Breast epithelium (tissue), 4 donors: ENCODE results near the gene NPC2. TPM values are rescaled to one million over a fixed set of nuclear protein-coding genes. Genes with fewer than 3 reads are reported as not detected.

ENCODE experiments used
- DNase-seq, 2 donors: peaks; one replicate each; pipeline ENCODE4 v3.0.0-alpha.2; 2019; ENCODE audit warnings: low spot score in 2 of 2
- H3K27ac ChIP-seq, 2 donors: fragments of 200-600 bp; sonication (generic) in 1 of 2; one replicate each; pipeline ENCODE4 v1.5.1; 2016 to 2019; ENCODE audit warnings: mild to moderate bottlenecking in 1 of 2
- H3K27me3 ChIP-seq, 2 donors: fragments of 200-600 bp; sonication (generic) in 1 of 2; one replicate each; pipeline versions ENCODE4 v1.5.1 to v1.6.0; 2017 to 2019; ENCODE audit warnings: control low read depth in 1 of 2, mild to moderate bottlenecking in 1 of 2
- H3K36me3 ChIP-seq: fragments of 200-600 bp; one replicate; pipeline ENCODE4 v1.5.1; 2019
- H3K4me1 ChIP-seq, 2 donors: fragments of 200-600 bp; sonication (generic); one replicate each; pipeline ENCODE4 v1.5.1; 2016 to 2019; ENCODE audit warnings: control low read depth in 1 of 2
- H3K4me3 ChIP-seq, 3 donors: fragments of 200-600 bp; sonication (generic); 1 replicate in 2 of 3; 2 replicates in 1 of 3; pipeline ENCODE4 v1.5.1; 2016 to 2019; ENCODE audit warnings: mild to moderate bottlenecking in 3 of 3, moderate library complexity in 2 of 3
- H3K9me3 ChIP-seq, 2 donors: fragments of 200-600 bp; sonication (generic) in 1 of 2; one replicate each; pipeline ENCODE4 v1.5.1; 2016 to 2019; ENCODE audit warnings: control low read depth in 1 of 2
- CTCF ChIP-seq, 3 donors: fragments of 450-650 bp; IDR thresholded peaks; one replicate each; pipeline ENCODE4 v1.5.1; 2016 to 2017; ENCODE audit warnings: antibody characterized with exemption in 3 of 3, mild to moderate bottlenecking in 3 of 3, moderate library complexity in 3 of 3
- POLR2A ChIP-seq: fragments of 450-650 bp; IDR thresholded peaks from one replicate; pipeline ENCODE4 v1.6.1; 2016; ENCODE audit warnings: antibody characterized with exemption, mild to moderate bottlenecking, moderate library complexity
- POLR2AphosphoS5 ChIP-seq, 3 donors: sonication (generic); formaldehyde crosslinking; IDR thresholded peaks; one replicate each; pipeline ENCODE4 v1.6.1; 2017; ENCODE audit warnings: antibody characterized with exemption in 3 of 3
- intact Hi-C: fragments of 100-400 bp; cut with DNase I; formaldehyde crosslinking; loops from one replicate; pipeline ENCODE4 v1.15.1; 2023; ENCODE audit warnings: low total_unique reads
- total RNA-seq, 3 donors: library from RNA; depleted of rRNA; stranded (reverse); fragments of >200 nt; gene quantifications; one replicate each; pipeline ENCODE4 v1.1.0, GENCODE V29; 2016

The NPC2 gene
- total RNA-seq, 3 donors from 2014 or later, result 277 to 663 (median 594) TPM

GRCh38 chr14:74531467-74531866, 38.4 kb upstream of the NPC2 start:
- Histone ChIP-seq H3K27me3 (no peaks in the 10 kb centered on the region), H3K27ac (peak overlapping the region in 1 of 2 donors; percentile 25), H3K9me3 (no peaks in the 10 kb centered on the region), H3K4me3 (no peak overlapping the region), H3K36me3 (no peaks in the 10 kb centered on the region), H3K4me1 (peaks cover 0 to under 1% of the 10 kb centered on the region in 2 donors)
- TF ChIP-seq POLR2AphosphoS5 (IDR thresholded peaks at IDR 0.05) (no peak), CTCF (IDR thresholded peaks at IDR 0.05) (no peak), POLR2A (no peak)
- intact Hi-C loops, result loop anchor here (5.0 kb wide), 1 partner anchor 1801 kb away; no protein-coding TSS in a partner anchor
- DNase-seq, result no peak

GRCh38 chr14:74531006-74531405, 37.9 kb upstream of the NPC2 start:
- peak overlapping the region in 1 of 2 donors; percentile 25 for H3K27ac ChIP-seq
- no peaks in the 10 kb centered on the region for H3K36me3 ChIP-seq
- no peaks in the 10 kb centered on the region for H3K9me3 ChIP-seq
- TF ChIP-seq POLR2A (no peak), CTCF (IDR thresholded peaks at IDR 0.05) (no peak), POLR2AphosphoS5 (IDR thresholded peaks at IDR 0.05) (no peak)
- H3K4me1 ChIP-seq, result peaks cover 0 to 5% of the 10 kb centered on the region in 2 donors
- intact Hi-C loops, result loop anchor here (5.0 kb wide), 1 partner anchor 1801 kb away; no protein-coding TSS in a partner anchor
- DNase-seq, result no peak
- H3K4me3 ChIP-seq, result no peak overlapping the region
- no peaks in the 10 kb centered on the region for H3K27me3 ChIP-seq

- intact Hi-C loops, result no loop called here
- no peak for TF ChIP-seq CTCF (IDR thresholded peaks at IDR 0.05)
- no peaks in the 10 kb centered on the region for H3K27me3 ChIP-seq
- H3K4me3 ChIP-seq, result no peak overlapping the region
- peaks cover 0 to 16% of the 10 kb centered on the region in 2 donors for H3K4me1 ChIP-seq
- DNase-seq, result no peak
- H3K27ac ChIP-seq, result peak overlapping the region; percentile 74 to 87
- no peaks in the 10 kb centered on the region for H3K36me3 ChIP-seq
- H3K9me3 ChIP-seq, result no peaks in the 10 kb centered on the region
Observed at GRCh38 chr14:74528886-74529285, 35.8 kb upstream of the NPC2 start.

GRCh38 chr14:74528406-74528805, 35.3 kb upstream of the NPC2 start:
- Histone ChIP-seq H3K4me1 (peaks cover 0 to 16% of the 10 kb centered on the region in 2 donors), H3K4me3 (no peak overlapping the region), H3K27ac (peak overlapping the region; percentile 74 to 87), H3K36me3 (no peaks in the 10 kb centered on the region), H3K9me3 (no peaks in the 10 kb centered on the region), H3K27me3 (no peaks in the 10 kb centered on the region)
- intact Hi-C loops, result no loop called here
- TF ChIP-seq POLR2A, result no peak
- no peak for TF ChIP-seq CTCF (IDR thresholded peaks at IDR 0.05)
- no peak for TF ChIP-seq POLR2AphosphoS5 (IDR thresholded peaks at IDR 0.05)
- DNase-seq, result no peak

- Histone ChIP-seq H3K4me1 (peaks cover 0 to 16% of the 10 kb centered on the region in 2 donors), H3K36me3 (no peaks in the 10 kb centered on the region), H3K9me3 (no peaks in the 10 kb centered on the region), H3K27me3 (no peaks in the 10 kb centered on the region), H3K4me3 (no peak overlapping the region), H3K27ac (peak overlapping the region; percentile 74 to 87)
- DNase-seq, result no peak
- intact Hi-C loops, result no loop called here
- TF ChIP-seq POLR2A (no peak), CTCF (IDR thresholded peaks at IDR 0.05) (no peak), POLR2AphosphoS5 (IDR thresholded peaks at IDR 0.05) (no peak)
Observed at GRCh38 chr14:74527736-74528280, 34.7 kb upstream of the NPC2 start.
